Measurements from ENCODE around the gene NPHS1. TPM values are rescaled to one million over a fixed set of nuclear protein-coding genes. Genes with fewer than 3 reads are reported as not detected.
"Not testable (repeated sequence)": the region's sequence is repeated elsewhere in the genome, so short reads cannot be mapped to it uniquely, and the experiment has no call there.

Gene NPHS1
- total and polyA plus RNA-seq, 2 donors from 2014 or later: 0.25 to 39.7 TPM

- H3K36me3 ChIP-seq (ENCODE audit: control insufficient read depth in 2 of 3, insufficient read depth in 3 of 3, low read length in 3 of 3): no peaks in the 10 kb centered on the region
- no peaks in the 10 kb centered on the region for H3K9me3 ChIP-seq (ENCODE audit: control insufficient read depth in 2 of 3, insufficient read depth in 1 of 3, low read length in 3 of 3)
- FAIRE-seq: no peak
- H3K4me3 ChIP-seq (ENCODE audit: low read length in 3 of 3): no peak overlapping the region
- H3K27me3 ChIP-seq (ENCODE audit: control insufficient read depth, insufficient read depth, low read length): no peaks in the 10 kb centered on the region
- intact Hi-C loops (cut with DNase I): no loop called here
- no peak overlapping the region for H3K9ac ChIP-seq (ENCODE audit: low read length in 3 of 3)
- H3K27ac ChIP-seq (ENCODE audit: low read depth in 2 of 2, low read length in 2 of 2): no peak overlapping the region
- TF ChIP-seq, protein P1, sequence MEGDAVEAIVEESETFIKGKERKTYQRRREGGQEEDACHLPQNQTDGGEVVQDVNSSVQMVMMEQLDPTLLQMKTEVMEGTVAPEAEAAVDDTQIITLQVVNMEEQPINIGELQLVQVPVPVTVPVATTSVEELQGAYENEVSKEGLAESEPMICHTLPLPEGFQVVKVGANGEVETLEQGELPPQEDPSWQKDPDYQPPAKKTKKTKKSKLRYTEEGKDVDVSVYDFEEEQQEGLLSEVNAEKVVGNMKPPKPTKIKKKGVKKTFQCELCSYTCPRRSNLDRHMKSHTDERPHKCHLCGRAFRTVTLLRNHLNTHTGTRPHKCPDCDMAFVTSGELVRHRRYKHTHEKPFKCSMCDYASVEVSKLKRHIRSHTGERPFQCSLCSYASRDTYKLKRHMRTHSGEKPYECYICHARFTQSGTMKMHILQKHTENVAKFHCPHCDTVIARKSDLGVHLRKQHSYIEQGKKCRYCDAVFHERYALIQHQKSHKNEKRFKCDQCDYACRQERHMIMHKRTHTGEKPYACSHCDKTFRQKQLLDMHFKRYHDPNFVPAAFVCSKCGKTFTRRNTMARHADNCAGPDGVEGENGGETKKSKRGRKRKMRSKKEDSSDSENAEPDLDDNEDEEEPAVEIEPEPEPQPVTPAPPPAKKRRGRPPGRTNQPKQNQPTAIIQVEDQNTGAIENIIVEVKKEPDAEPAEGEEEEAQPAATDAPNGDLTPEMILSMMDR (IDR thresholded peaks at IDR 0.05; ENCODE audit: borderline replicate concordance, extremely low read depth, insufficient read depth): no peak
- no peak for DNase-seq
- H3K4me1 ChIP-seq (ENCODE audit: control insufficient read depth in 2 of 3, insufficient read depth in 2 of 3, low read depth in 1 of 3, low read length in 3 of 3): peaks cover 0 to 6% (median 0%) of the 10 kb centered on the region in 3 donors
Measured at GRCh38 chr19:35870798-35871197, 18.5 kb upstream of the NPHS1 start.

- DNase-seq; intact Hi-C loops (cut with DNase I); H3K4me3 ChIP-seq (ENCODE audit: low read length in 3 of 3); H3K36me3 ChIP-seq (ENCODE audit: control insufficient read depth in 2 of 3, insufficient read depth in 3 of 3, low read length in 3 of 3); H3K9ac ChIP-seq (ENCODE audit: low read length in 3 of 3); H3K27me3 ChIP-seq (ENCODE audit: control insufficient read depth, insufficient read depth, low read length); H3K27ac ChIP-seq (ENCODE audit: low read depth in 2 of 2, low read length in 2 of 2); FAIRE-seq; H3K4me1 ChIP-seq (ENCODE audit: control insufficient read depth in 2 of 3, insufficient read depth in 2 of 3, low read depth in 1 of 3, low read length in 3 of 3); H3K9me3 ChIP-seq (ENCODE audit: control insufficient read depth in 2 of 3, insufficient read depth in 1 of 3, low read length in 3 of 3): not testable (repeated sequence)
Measured at GRCh38 chr19:35870124-35870736, 17.9 kb upstream of the NPHS1 start.

DNA sequence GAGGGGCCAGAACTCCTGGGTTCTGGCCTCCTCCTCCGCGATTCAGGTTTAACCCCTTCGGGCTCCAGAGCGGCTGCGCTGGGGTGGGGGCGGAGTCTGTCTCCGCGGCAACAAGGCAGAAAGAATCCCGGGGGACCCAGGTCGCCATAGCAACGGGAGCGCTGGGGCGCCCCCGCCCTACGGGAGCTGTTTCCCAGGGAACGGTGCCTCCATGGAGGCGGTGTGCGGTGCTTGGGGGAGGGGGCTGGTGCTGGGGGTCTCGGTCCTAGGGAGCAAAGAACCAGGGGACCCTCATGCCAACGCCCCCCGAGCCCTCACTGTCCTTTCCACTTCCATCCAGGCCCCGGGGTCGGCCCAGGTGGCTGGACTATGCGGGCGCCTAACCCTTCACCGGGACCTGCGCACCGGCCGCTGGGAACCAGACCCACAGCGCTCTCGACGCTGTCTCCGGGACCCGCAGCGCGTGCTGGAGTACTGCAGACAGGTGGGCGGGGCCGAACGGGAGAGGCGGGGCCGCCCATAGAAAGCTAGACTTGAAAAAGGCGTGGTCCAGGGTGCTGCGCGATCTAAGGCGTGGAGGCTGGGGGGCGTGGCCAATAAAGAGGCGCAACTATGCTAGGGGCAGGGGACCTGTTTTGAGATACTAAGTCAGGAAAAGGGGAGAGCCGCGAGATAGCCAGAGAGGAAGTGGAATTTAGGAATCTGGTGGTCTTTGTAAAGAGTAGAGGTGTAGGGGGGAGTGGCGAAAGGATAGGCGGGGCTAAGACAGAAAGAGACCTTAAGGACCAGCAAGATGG lies 17.2 kb upstream of the NPHS1 start:
- intact Hi-C loops (cut with DNase I): no loop called here
- Histone ChIP-seq H3K36me3 (ENCODE audit: control insufficient read depth in 2 of 3, insufficient read depth in 3 of 3, low read length in 3 of 3) (no peaks in the 10 kb centered on the region), H3K27me3 (ENCODE audit: control insufficient read depth, insufficient read depth, low read length) (no peaks in the 10 kb centered on the region), H3K4me3 (ENCODE audit: low read length in 3 of 3) (no peak overlapping the region), H3K27ac (ENCODE audit: low read depth in 2 of 2, low read length in 2 of 2) (no peak overlapping the region), H3K9me3 (ENCODE audit: control insufficient read depth in 2 of 3, insufficient read depth in 1 of 3, low read length in 3 of 3) (no peaks in the 10 kb centered on the region), H3K4me1 (ENCODE audit: control insufficient read depth in 2 of 3, insufficient read depth in 2 of 3, low read depth in 1 of 3, low read length in 3 of 3) (peaks cover 0 to 6% (median 0%) of the 10 kb centered on the region in 3 donors), H3K9ac (ENCODE audit: low read length in 3 of 3) (no peak overlapping the region)
- DNase-seq (peak in 4 of 5 donors; percentile 80 to 92 (median 85)), FAIRE-seq (no peak)
- TF ChIP-seq, protein P1 (IDR thresholded peaks at IDR 0.05; ENCODE audit: borderline replicate concordance, extremely low read depth, insufficient read depth): no peak

DNA sequence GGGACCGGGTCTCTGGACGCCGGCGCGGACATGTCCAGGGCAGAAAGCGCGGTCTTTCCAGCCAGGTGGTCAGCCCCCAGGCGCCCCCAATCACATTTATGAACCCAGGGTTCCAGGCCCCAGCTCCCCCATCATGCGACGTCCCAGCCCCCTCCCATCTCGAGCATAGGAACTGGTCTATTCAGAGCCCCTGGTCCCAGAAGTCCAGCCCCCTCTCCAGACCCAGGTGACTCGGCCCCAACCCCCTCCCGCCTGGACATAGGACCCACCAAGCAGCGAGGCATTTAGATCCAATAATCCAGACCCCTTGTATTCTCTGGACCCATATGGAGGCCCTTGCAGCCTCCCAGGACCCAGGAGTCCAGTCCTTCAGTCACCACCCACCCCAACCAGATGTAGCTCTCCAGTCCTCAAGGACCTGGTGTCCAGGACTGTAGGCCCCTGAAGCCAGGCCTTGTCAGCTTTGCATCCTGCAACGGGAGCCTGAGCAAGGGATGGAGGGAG lies 16.6 kb upstream of the NPHS1 start:
- H3K27ac ChIP-seq (ENCODE audit: low read depth in 2 of 2, low read length in 2 of 2): no peak overlapping the region
- intact Hi-C loops (cut with DNase I): no loop called here
- peaks cover 0 to 6% (median 0%) of the 10 kb centered on the region in 3 donors for H3K4me1 ChIP-seq (ENCODE audit: control insufficient read depth in 2 of 3, insufficient read depth in 2 of 3, low read depth in 1 of 3, low read length in 3 of 3)
- FAIRE-seq (no peak), DNase-seq (peak in 1 of 5 donors; percentile 69)
- no peak overlapping the region for H3K4me3 ChIP-seq (ENCODE audit: low read length in 3 of 3)
- H3K9ac ChIP-seq (ENCODE audit: low read length in 3 of 3): no peak overlapping the region
- TF ChIP-seq, protein P1 (IDR thresholded peaks at IDR 0.05; ENCODE audit: borderline replicate concordance, extremely low read depth, insufficient read depth): no peak
- no peaks in the 10 kb centered on the region for H3K36me3 ChIP-seq (ENCODE audit: control insufficient read depth in 2 of 3, insufficient read depth in 3 of 3, low read length in 3 of 3)
- no peaks in the 10 kb centered on the region for H3K27me3 ChIP-seq (ENCODE audit: control insufficient read depth, insufficient read depth, low read length)
- H3K9me3 ChIP-seq (ENCODE audit: control insufficient read depth in 2 of 3, insufficient read depth in 1 of 3, low read length in 3 of 3): no peaks in the 10 kb centered on the region

All from kidney (tissue), 14 donors.